WTC11 (cell line): ENCODE data around the gene NAV3. TPM values are rescaled to one million over a fixed set of nuclear protein-coding genes. Genes with fewer than 3 reads are reported as not detected.

ENCODE experiments used
- ATAC-seq: fragments of 200-7000 bp; cut with Tn5 transposase; 2 replicates; pipeline ENCODE4 v1.10.0; 2021; ENCODE audit warnings: mild to moderate bottlenecking, moderate library complexity
- CTCF ChIA-PET: fragments of 300-600 bp; sonication (Branson Sonifier 250); formaldehyde crosslinking; loops from one replicate; lab custom pipeline; 2021; ENCODE audit warnings: antibody characterized with exemption; lab: Charles Lee
- POLR2A ChIA-PET: fragments of 350-600 bp; sonication (Branson Sonifier 250); formaldehyde crosslinking; loops from one replicate; lab custom pipeline; 2021; ENCODE audit warnings: antibody characterized with exemption; lab: Charles Lee
- DNase-seq: peaks from one replicate; pipeline ENCODE4 v3.0.0; 2021; ENCODE audit warnings: low spot score
- H3K27ac Mint-ChIP-seq: 2 replicates; pipeline ENCODE4 v1.8.0; 2021; ENCODE audit warnings: mixed read lengths
- H3K27me3 Mint-ChIP-seq: 2 replicates; pipeline ENCODE4 v1.8.0; 2021; ENCODE audit warnings: low read depth, mild to moderate bottlenecking, moderate library complexity, mixed read lengths
- H3K36me3 Mint-ChIP-seq: 2 replicates; pipeline ENCODE4 v1.8.0; 2021; ENCODE audit warnings: mixed read lengths
- H3K4me1 Mint-ChIP-seq: 2 replicates; pipeline ENCODE4 v1.8.0; 2022; ENCODE audit warnings: mixed read lengths
- H3K4me3 Mint-ChIP-seq: 2 replicates; pipeline ENCODE4 v1.8.0; 2021; ENCODE audit warnings: mild to moderate bottlenecking, moderate library complexity, mixed read lengths
- H3K9me3 Mint-ChIP-seq: 2 replicates; pipeline ENCODE4 v1.8.0; 2021; ENCODE audit warnings: mixed read lengths
- ETV6 ChIP-seq: sonication (generic); formaldehyde crosslinking; IDR thresholded peaks from 2 replicates; pipeline ENCODE4 v1.8.1; 2022; ENCODE audit warnings: mild to moderate bottlenecking, missing genetic modification reagents
- GRHL2 ChIP-seq: fragments of 250-450 bp; sonication (Bioruptor Pico); IDR thresholded peaks from 2 replicates; pipeline ENCODE4 v1.8.0; 2022; ENCODE audit warnings: mild to moderate bottlenecking, moderate library complexity; ENCODE audit not compliant: insufficient replicate concordance, severe bottlenecking
- KAT7 ChIP-seq: sonication (generic); formaldehyde crosslinking; IDR thresholded peaks from 2 replicates; pipeline ENCODE4 v1.8.1; 2023; ENCODE audit warnings: missing genetic modification reagents, mild to moderate bottlenecking, borderline replicate concordance
- OVOL2 ChIP-seq: fragments of 250-450 bp; sonication (Bioruptor Pico); IDR thresholded peaks from 2 replicates; pipeline ENCODE4 v1.9.0; 2021; ENCODE audit warnings: mild to moderate bottlenecking, borderline replicate concordance
- PREB ChIP-seq: sonication (generic); formaldehyde crosslinking; IDR thresholded peaks from 2 replicates; pipeline ENCODE4 v1.8.1; 2022; ENCODE audit warnings: mild to moderate bottlenecking, missing genetic modification reagents, moderate library complexity, borderline replicate concordance
- SMAD3 ChIP-seq: sonication (generic); formaldehyde crosslinking; IDR thresholded peaks from 2 replicates; pipeline ENCODE4 v1.8.0; 2022; ENCODE audit warnings: missing genetic modification reagents, mild to moderate bottlenecking, borderline replicate concordance
- TP53 ChIP-seq: sonication (generic); formaldehyde crosslinking; IDR thresholded peaks from 2 replicates; pipeline ENCODE4 v1.8.1; 2023; ENCODE audit warnings: mild to moderate bottlenecking, missing genetic modification reagents
- ZNF121 ChIP-seq: sonication (generic); formaldehyde crosslinking; IDR thresholded peaks from 2 replicates; pipeline ENCODE4 v1.8.0; 2023; ENCODE audit warnings: missing genetic modification reagents
- total RNA-seq: library from RNA; stranded (reverse); gene quantifications from 3 replicates; pipeline ENCODE4 v1.2.3, GENCODE V29; 2021
- TF ChIP-seq, protein P1 (sequence below): sonication (generic); formaldehyde crosslinking; IDR thresholded peaks from 2 replicates; pipeline ENCODE4 v1.8.1; 2023; ENCODE audit warnings: mild to moderate bottlenecking, missing genetic modification reagents, moderate library complexity
- TF ChIP-seq, protein P2 (sequence below): fragments of 250-450 bp; sonication (Bioruptor Pico); IDR thresholded peaks from 2 replicates; pipeline ENCODE4 v2.1.2; 2022; ENCODE audit warnings: mild to moderate bottlenecking, moderate library complexity
- TF ChIP-seq, protein P3 (sequence below): sonication (generic); formaldehyde crosslinking; IDR thresholded peaks from 2 replicates; pipeline ENCODE4 v1.8.1; 2023; ENCODE audit warnings: mild to moderate bottlenecking, missing genetic modification reagents, borderline replicate concordance

The NAV3 gene
- total RNA-seq, 1 experiment from 2014 or later, result 3.3 TPM

- TF ChIP-seq, protein P1, sequence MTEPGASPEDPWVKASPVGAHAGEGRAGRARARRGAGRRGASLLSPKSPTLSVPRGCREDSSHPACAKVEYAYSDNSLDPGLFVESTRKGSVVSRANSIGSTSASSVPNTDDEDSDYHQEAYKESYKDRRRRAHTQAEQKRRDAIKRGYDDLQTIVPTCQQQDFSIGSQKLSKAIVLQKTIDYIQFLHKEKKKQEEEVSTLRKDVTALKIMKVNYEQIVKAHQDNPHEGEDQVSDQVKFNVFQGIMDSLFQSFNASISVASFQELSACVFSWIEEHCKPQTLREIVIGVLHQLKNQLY (CRISPR knock-in tag), result no peak
- TF ChIP-seq, all 79 proteins: peak for 0
Measured at GRCh38 chr12:78062786-78063185, 232.1 kb downstream of the NAV3 start (continued).

GRCh38 chr12:78081590-78082314 lies 251.1 kb downstream of the NAV3 start:
- Mint-ChIP-seq H3K36me3 (no peaks in the 10 kb centered on the region), H3K9me3 (no peaks in the 10 kb centered on the region), H3K4me3 (no peak overlapping the region), H3K27me3 (no peaks in the 10 kb centered on the region), H3K27ac (no peak overlapping the region)
- CTCF ChIA-PET, result no interaction called here
- no peak for ATAC-seq
- no peak for TF ChIP-seq OVOL2 (CRISPR knock-in tag)
- TF ChIP-seq, protein P1 (CRISPR knock-in tag), result no peak
- TF ChIP-seq SMAD3 (CRISPR knock-in tag), result no peak
- no peak for TF ChIP-seq ZNF121
- TF ChIP-seq ETV6 (CRISPR knock-in tag), result no peak
- TF ChIP-seq KAT7 (CRISPR knock-in tag), result no peak
- no peak for TF ChIP-seq PREB (CRISPR knock-in tag)
- TF ChIP-seq, all 79 proteins: peak for 0
- H3K4me1 Mint-ChIP-seq, result no peaks in the 10 kb centered on the region
- no peak for DNase-seq
- POLR2A ChIA-PET, result no interaction called here

- H3K9me3 Mint-ChIP-seq, result no peaks in the 10 kb centered on the region
- no peak for DNase-seq
- ATAC-seq, result no peak
- ChIA-PET CTCF (no interaction called here), POLR2A (no interaction called here)
- no peak overlapping the region for H3K4me3 Mint-ChIP-seq
- no peak overlapping the region for H3K27ac Mint-ChIP-seq
- no peaks in the 10 kb centered on the region for H3K27me3 Mint-ChIP-seq
- no peaks in the 10 kb centered on the region for H3K36me3 Mint-ChIP-seq
- no peaks in the 10 kb centered on the region for H3K4me1 Mint-ChIP-seq
- TF ChIP-seq TP53 (CRISPR knock-in tag) (no peak), GRHL2 (CRISPR knock-in tag) (no peak)
- TF ChIP-seq, protein P2, sequence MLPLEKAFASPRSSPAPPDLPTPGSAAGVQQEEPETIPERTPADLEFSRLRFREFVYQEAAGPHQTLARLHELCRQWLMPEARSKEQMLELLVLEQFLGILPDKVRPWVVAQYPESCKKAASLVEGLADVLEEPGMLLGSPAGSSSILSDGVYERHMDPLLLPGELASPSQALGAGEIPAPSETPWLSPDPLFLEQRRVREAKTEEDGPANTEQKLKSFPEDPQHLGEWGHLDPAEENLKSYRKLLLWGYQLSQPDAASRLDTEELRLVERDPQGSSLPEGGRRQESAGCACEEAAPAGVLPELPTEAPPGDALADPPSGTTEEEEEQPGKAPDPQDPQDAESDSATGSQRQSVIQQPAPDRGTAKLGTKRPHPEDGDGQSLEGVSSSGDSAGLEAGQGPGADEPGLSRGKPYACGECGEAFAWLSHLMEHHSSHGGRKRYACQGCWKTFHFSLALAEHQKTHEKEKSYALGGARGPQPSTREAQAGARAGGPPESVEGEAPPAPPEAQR (CRISPR knock-in tag), result no peak
- TF ChIP-seq, protein P3, sequence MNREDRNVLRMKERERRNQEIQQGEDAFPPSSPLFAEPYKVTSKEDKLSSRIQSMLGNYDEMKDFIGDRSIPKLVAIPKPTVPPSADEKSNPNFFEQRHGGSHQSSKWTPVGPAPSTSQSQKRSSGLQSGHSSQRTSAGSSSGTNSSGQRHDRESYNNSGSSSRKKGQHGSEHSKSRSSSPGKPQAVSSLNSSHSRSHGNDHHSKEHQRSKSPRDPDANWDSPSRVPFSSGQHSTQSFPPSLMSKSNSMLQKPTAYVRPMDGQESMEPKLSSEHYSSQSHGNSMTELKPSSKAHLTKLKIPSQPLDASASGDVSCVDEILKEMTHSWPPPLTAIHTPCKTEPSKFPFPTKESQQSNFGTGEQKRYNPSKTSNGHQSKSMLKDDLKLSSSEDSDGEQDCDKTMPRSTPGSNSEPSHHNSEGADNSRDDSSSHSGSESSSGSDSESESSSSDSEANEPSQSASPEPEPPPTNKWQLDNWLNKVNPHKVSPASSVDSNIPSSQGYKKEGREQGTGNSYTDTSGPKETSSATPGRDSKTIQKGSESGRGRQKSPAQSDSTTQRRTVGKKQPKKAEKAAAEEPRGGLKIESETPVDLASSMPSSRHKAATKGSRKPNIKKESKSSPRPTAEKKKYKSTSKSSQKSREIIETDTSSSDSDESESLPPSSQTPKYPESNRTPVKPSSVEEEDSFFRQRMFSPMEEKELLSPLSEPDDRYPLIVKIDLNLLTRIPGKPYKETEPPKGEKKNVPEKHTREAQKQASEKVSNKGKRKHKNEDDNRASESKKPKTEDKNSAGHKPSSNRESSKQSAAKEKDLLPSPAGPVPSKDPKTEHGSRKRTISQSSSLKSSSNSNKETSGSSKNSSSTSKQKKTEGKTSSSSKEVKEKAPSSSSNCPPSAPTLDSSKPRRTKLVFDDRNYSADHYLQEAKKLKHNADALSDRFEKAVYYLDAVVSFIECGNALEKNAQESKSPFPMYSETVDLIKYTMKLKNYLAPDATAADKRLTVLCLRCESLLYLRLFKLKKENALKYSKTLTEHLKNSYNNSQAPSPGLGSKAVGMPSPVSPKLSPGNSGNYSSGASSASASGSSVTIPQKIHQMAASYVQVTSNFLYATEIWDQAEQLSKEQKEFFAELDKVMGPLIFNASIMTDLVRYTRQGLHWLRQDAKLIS (CRISPR knock-in tag), result no peak
Measured at GRCh38 chr12:78085542-78086182, 255.0 kb downstream of the NAV3 start.
